Measurements from ENCODE around the gene MARK4.
"Not testable (repeated sequence)": the region's sequence is repeated elsewhere in the genome, so short reads cannot be mapped to it uniquely, and the experiment has no call there.

The MARK4 gene

GRCh38 chr19:45305421-45305820 lies 54.4 kb downstream of the MARK4 start:
- peak; percentile 47 for DNase-seq (ENCODE audit: low spot score)

DNA sequence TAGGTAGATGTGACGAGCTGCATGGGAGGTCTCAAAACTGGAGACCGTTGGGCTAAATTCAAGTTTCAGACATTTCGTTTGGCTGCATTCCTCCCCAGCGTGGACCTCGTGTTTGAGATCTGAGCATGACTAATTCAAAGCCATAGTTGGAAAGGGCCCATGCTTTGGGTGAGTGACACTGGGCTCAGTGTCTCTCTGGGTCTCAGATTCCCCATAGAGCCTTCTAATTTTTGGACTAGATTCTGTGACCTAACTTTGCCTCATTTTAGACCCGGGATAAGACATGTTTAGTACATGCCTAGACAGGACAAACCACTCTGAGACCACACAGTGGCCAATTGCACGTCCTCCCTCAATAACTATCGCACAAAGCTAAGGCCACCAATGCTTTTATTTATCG lies 55.0 kb downstream of the MARK4 start:
- DNase-seq (ENCODE audit: low spot score): no peak

DNA sequence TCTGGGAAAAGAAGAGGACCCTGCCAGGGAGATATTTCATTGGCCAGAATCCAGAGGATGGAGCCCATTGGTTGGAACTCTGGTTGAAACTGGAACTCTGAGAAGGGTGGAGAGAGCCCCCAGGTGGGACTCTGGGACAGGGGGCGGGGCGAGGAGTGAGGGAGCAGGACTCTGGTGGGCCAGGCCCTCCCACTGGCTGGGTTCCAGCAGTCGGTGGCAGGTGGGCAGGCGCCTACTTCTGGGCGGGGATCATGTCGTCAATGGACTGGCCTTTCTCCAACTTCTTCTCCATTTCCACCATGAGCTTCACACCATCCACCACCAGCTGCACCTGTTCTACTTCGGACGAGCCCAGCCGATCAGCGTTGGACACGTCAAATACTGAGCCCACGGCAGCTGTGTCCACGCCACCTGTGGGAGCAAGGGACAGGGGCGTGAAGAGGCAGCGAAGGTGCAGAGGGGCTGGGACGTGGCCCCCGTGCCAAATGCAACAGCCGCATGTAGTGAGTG lies 55.5 kb downstream of the MARK4 start:
- DNase-seq (ENCODE audit: low spot score): no peak

GRCh38 chr19:45307361-45307760 lies 56.3 kb downstream of the MARK4 start:
- DNase-seq (ENCODE audit: low spot score): no peak

DNA sequence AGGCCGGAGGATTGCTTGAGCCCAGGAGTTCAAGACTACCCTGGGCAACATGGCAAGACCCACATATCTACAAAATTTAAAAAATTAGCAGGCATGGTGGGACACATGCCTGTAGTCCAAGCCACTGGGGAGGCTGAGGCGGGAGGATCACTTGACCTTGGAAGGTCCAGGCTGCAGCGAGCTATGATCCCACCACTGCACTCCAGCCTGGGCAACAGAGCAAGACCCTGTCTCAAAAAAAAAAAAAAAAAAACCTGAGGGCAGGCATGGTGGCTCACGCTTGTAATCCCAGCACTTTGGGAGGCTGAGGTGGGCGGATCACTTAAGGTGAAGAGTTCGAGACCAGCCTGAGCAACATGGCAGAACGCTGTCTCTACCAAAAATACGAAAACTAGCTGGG lies 58.3 kb downstream of the MARK4 start:
- not testable (repeated sequence) for DNase-seq (ENCODE audit: low spot score)

DNA sequence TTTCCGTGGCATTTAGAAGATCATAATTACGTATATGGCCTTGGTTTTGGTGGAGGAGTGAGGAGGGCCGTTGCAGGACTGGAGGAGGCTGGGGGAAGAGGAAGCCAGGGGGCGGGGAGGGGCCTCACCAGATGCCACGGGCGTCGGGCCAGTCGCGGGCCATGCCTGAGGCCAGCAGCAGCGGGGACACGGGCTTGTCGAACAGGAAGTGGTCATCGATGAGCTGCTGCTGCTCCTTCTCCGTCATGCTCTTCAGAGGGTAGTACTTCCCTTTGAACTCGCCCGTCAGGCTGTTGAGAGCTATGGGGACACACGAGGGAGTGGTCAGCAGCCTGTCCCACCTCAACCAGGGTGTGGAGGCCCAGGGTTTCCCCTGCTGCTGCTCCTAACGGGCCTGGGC lies 60.5 kb downstream of the MARK4 start:
- no peak for DNase-seq (ENCODE audit: low spot score)

DNA sequence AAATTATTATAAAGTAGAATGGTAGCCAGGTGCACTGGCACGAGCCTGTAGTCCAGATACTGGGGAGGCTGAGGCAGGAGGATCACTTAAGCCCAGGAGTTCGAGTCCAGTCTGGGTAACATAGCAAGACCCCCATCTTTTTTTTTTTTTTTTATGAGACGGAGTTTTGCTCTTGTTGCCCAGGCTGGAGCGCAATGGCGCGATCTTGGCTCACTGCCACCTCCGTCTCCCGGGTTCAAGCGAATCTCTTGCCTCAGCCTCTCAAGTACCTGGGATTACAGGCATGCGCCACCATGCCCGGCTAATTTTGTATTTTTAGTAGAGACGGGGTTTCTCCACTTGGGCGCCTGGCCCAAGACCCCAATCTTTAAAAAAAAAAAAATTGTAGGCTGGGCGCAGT lies 61.2 kb downstream of the MARK4 start:
- DNase-seq (ENCODE audit: low spot score): not testable (repeated sequence)

- DNase-seq (ENCODE audit: low spot score): no peak
Observed at GRCh38 chr19:45314708-45315245, 63.7 kb downstream of the MARK4 start.

GRCh38 chr19:45315304-45315703 lies 64.2 kb downstream of the MARK4 start:
- no peak for DNase-seq (ENCODE audit: low spot score)

DNA sequence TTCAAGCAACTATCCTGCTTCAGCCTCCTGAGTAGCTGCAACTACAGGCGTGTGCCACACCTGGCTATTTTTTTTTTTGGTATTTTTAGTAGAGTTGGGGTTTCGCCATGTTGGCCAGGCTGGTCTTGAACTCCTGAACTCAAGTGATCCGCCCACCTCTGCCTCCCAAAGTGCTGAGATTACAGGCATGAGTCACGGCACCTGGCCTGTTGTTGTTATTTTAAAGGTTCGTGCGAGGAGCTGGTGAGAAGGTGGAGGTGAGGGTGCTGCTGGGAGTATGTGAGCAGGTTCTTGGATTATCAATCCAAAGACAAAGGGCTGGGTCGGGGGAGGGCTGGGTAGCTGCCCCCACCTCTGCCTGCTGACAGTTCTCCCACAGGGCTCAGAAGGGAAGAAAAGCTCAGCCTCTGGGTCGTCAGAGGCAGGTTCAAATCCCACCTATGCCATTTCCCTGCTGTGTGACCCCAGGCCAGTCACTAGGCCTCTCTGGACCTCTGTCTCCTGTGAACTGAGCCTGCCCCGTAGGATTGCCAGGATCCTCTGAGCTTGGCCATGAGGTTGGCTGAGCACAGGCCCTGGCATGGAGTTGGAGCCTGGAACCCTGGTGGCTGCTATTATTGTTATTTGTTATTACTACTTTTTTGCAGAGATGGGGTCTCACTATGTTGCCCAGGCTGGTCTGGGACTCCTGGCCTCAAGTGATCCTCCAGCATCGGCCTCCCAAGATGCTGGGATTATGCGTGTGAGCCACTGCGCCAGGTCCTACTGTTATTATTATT lies 70.1 kb downstream of the MARK4 start:
- no peak for DNase-seq (ENCODE audit: low spot score)

DNA sequence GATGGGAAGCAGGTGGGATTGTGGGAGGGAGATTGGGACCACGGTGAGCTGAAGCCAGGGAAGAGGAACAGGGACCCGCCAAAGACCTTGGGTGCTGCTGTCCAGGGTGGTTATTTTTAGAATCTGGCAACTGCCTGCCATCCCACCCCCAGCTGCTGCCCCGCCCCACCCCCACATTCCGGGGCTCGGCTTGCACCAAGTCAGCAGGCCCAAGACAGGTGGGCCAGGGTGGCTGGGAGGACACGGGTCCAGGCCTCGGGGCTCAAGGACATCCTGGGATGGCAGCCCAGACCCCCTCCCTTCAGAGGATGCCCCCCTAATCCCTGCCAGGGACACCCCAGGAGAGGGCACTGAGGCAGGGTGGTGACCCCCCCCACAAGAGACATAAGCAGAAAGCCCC lies 70.8 kb downstream of the MARK4 start:
- DNase-seq (ENCODE audit: low spot score): no peak

DNA sequence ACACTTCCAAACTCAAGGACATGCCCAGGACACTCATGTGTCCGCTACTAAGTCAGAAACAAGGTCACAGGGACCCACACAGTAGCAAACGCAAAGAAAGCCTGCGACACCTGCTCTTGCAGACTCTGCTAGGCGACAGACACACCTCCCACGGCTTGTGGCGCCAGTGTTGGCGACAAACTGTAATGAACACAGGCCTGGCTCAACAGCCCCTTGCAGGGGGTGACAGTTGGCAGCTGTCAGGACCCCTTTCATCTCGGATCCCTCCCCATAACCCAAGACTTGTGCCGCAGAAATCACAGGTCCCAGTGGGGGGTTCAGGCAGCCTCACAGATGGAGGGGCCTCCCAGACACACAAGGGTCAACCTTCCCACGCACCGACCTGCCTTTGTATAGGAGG lies 71.2 kb downstream of the MARK4 start:
- peak; percentile 44 for DNase-seq (ENCODE audit: low spot score)

DNA sequence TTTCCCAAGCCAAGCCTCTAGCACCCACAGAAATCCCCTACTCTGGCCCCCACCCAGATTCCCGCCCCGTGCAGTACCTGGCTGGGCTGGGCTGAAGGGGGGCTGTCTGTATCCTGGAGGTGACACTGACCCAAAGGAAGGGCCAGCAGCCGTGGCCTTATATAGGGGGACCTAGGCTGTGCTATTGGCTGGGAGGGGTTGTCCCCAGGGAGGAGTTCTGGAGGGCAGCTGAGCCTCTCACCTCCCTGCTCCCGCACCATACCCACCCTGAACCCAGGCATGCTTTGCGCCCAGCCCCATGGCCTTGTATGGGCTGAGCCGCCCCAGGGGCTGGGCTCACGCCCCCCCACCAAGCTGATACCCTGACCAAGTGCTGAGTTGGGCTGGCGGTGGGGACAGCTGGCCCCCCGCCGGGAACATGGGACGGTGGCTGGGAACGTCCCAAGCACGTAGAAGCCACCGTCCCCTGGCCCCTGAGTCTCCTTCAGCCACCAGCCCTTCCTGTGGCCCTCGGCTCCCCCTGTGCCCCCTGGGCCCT lies 71.7 kb downstream of the MARK4 start, which contains the start of gene CKM:
Gene CKM (minus strand): TSS at position 132 of the 538 bp plus-strand sequence. CDS start 3,162 bp downstream, outside the sequence.
- DNase-seq (ENCODE audit: low spot score): no peak

DNA sequence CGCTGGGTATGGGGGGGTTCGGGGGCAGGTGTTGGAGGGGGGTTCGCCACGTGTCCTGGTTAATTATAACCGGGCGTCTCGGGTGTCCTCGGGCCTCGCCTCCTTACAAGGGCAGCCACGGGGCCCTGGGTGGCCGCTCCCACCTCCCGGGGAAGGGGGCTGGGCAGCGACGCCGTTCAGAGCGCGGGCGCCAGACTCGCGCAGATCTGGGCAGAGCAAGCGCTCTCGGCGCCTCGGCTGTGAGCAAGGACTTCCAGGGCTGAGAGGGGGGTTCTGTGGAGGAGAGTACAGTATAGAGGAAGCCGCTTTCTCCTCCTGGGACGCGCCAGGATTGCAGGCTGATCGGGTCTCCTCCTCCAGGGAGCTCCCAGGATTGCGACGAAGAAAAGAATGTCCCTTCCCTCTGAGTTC lies 72.6 kb downstream of the MARK4 start:
- no peak for DNase-seq (ENCODE audit: low spot score)

- no peak for DNase-seq (ENCODE audit: low spot score)
Observed at GRCh38 chr19:45324349-45324907, 73.4 kb downstream of the MARK4 start.

DNA sequence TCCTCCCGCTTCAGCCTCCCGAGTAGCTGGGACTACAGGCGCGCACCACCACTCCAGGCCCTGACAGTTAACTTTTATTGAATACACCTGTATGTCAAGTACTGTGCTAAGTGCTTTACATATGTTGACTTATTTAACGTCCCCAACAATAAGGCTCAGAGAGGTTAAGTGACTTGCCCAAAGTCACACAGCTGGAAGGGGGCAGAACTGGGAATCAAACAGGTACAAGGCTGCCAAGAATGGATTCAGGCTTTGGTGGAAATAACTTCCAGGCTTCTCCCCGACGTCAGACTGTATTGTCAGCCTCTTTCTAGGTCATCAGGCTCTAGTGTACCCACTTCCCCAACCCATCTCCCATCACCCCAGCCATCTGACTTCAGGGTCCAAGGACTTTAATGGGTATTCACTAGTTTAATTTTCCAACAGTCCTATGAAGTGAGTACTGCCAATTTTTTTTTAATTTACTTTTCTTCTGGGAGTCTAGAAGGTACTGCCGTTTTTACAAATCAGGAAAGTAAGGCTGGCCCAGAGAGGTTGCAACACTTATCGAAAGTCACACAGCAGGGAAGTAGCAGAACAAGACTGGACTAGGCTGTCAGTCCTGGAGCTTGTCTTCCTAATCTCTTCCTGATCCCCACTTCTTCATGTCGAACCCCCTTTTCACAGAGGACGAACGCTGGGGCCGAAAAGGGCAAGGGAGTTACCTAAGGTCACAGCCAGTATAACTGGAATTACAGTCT lies 76.5 kb downstream of the MARK4 start:
- DNase-seq (ENCODE audit: low spot score): no peak

GRCh38 chr19:45331411-45331810 lies 80.3 kb downstream of the MARK4 start:
- DNase-seq (ENCODE audit: low spot score): peak; percentile 62

GRCh38 chr19:45333609-45334303 lies 82.7 kb downstream of the MARK4 start:
- DNase-seq (ENCODE audit: low spot score): no peak

- DNase-seq (ENCODE audit: low spot score): not testable (repeated sequence)
Observed at GRCh38 chr19:45334881-45335280, 83.8 kb downstream of the MARK4 start.

GRCh38 chr19:45336696-45337251 lies 85.7 kb downstream of the MARK4 start:
- no peak for DNase-seq (ENCODE audit: low spot score)

DNA sequence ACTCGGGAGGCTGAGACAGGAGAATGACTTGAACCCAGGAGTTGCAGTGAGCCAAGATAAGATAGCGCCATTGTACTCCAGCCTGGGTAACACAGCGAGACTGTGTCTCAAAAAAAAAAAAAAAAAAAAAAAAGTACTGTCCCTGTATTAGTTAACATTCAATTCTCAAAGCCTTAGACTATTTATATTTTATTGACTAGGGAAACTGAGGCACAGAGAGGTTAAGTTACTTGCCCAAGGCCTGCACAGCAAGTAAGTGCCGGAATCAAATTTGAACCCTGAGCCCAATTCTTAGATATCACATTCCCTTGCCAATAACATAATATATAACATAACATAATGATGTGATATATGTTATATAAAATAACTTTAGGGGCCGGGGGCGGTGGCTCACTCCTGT lies 88.6 kb downstream of the MARK4 start:
- DNase-seq (ENCODE audit: low spot score): no peak

Measured in NAMALWA (cell line).